Uterus (tissue), 2 donors: Measurements from ENCODE around the gene PGAP2.

Experiments
- CTCF ChIP-seq, 4 experiments: fragments of 200-600 bp in 2 of 4; fragments of 450-650 bp in 2 of 4; sonication (generic) in 2 of 4; IDR thresholded peaks; one replicate each; pipeline ENCODE4 v1.5.1; 2016 to 2019; ENCODE audit warnings: antibody characterized with exemption in 4 of 4, mild to moderate bottlenecking in 2 of 4, moderate library complexity in 1 of 4
- POLR2A ChIP-seq, 2 donors: fragments of 450-650 bp; IDR thresholded peaks; one replicate each; pipeline ENCODE4 v1.6.1; 2016; ENCODE audit warnings: antibody characterized with exemption in 2 of 2, mild to moderate bottlenecking in 1 of 2, moderate library complexity in 1 of 2

- TF ChIP-seq CTCF (IDR thresholded peaks at IDR 0.05) (no peak), POLR2A (IDR thresholded peaks at IDR 0.05) (no peak)
Measured at GRCh38 chr11:3809624-3809928, 1.2 kb downstream of the PGAP2 start.
